ENCODE results near the gene FZD7. TPM values are rescaled to one million over a fixed set of nuclear protein-coding genes. Genes with fewer than 3 reads are reported as not detected.

The FZD7 gene
- total RNA-seq, 1 donor from 2014 or later, result 32.5 TPM

DNA sequence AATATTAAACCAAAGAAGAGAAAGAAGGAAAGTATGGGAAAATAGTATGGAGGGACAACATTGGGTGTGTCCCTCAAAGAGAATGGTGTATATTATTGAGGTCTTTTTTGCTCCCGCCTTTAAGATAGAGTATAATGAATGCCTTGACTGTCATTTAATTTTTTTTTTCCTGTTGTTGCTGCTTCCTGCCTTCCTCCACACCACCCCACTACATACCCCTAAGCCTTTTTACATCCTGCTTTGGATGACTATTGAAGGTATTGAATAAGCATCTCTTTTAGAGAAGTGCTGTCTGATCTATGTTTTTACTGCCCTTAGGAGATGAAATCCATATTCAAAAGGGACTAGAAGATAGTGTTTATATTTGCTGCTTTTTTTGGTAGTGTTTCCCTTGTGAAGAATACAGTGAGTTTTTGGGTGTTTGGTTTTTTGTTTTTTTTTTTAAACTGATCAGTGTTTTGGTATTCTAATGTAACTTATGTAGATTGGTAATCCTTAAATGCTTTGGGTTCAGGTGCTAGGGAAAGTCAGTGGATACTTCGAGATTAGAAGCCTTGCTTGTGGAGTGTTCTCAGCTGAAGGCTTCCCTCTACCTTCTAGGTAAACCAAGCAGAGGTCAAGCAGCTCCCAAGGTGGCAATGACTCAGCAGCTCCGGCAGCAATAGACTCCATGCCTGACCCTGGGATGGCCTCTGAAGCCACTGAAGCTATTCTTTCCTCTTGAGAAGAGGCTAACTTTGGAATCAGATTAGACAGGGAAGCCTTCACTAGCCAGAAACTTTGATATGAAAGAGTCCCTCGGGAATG, 5.0 kb downstream of the FZD7 start:
- Histone ChIP-seq H3K36me3 (no peaks in the 10 kb centered on the region), H3K9me3 (no peaks in the 10 kb centered on the region), H3K27ac (no peak overlapping the region), H3K4me1 (peaks cover 0 to 9% of the 10 kb centered on the region in 2 donors), H3K27me3 (no peaks in the 10 kb centered on the region), H3K4me3 (peak overlapping the region in 1 of 2 donors; percentile 19)
- TF ChIP-seq CTCF (IDR thresholded peaks at IDR 0.05), result no peak
- intact Hi-C loops (cut with DNase I), result loop anchor here (10.0 kb wide), 1 partner anchor 336 kb away; the partner anchor contains the start of gene BMPR2
- no peak for DNase-seq (ENCODE audit: low spot score in 2 of 2)

DNA sequence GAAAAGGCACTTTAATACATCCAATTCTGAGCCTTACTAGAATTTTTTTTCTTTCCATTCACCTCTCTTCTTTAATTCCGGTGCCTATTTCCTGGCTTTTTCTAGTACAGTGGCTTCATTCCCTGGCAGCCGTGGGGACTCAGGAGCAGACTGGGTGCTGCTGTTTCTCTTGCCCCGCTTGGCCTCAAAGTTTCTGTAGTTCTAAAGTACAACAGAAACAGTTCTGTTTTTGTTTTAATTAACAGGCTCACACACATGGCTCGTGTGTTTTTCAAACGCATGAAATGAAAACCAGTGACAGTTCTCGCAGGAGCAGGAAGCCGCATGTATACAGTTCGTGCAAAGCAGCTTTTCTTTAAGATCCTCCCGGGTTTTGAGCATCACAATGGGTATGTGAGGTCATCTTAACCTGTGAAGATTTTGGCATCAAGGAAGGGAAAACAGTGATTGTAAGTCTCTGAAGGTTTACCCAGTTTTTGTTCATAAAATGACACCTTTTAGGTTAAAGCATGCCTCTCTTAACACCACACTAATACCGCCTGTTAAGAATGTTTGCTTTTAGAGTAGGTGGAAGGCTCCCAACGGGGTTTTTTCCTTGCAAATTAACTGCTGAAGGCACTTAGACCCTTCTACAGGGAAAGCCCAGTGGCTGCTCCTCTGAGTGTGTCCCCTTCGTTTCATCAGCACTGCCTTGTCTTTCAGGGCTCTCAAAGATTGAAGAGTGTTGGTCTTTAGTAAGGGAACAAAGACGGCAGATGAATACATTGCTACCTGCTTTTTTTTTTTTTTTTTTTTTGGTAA, 5.8 kb downstream of the FZD7 start:
- no peak for TF ChIP-seq CTCF (IDR thresholded peaks at IDR 0.05)
- Histone ChIP-seq H3K27ac (no peak overlapping the region), H3K4me1 (peaks cover 0 to 9% of the 10 kb centered on the region in 2 donors), H3K9me3 (no peaks in the 10 kb centered on the region), H3K4me3 (peak overlapping the region in 1 of 2 donors; percentile 19), H3K27me3 (no peaks in the 10 kb centered on the region), H3K36me3 (no peaks in the 10 kb centered on the region)
- DNase-seq (ENCODE audit: low spot score in 2 of 2), result no peak
- intact Hi-C loops (cut with DNase I), result loop anchor here (10.0 kb wide), 1 partner anchor 335 kb away; the partner anchor contains the start of gene BMPR2

DNA sequence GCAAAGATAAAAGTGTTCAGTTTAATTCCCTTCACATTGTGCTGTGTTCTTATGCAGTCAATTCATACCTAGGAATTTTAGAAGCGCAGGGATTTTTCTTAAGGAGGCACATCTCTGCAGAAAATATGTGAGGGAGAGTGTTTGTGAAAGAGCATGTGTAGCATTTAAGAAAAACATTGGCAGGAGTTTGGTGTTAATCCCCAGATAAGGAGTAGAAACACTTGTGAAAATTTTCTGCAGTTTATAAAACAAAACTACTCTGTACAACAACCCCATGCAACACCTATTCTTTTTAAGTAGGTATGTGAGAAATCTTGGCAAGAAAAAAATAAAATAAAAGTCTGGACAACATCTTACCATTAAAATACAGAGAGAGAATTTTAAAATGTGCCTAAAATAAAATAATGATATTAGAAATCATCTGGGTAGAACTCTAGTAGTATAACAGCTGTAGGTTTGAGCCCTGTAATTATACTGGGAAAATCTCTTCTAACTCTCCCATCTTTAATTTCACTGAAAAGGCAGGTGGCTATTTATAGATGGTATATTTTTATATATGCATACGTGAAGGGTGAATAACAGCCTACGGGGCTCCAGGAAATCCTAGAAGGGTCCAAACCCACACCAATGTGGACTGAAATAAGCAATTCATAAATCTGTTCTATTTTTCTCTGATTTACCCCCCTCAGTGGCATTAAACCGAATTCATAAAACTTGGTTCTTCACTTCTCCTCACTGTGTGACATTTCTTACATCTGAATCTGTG, 6.6 kb downstream of the FZD7 start:
- H3K27ac ChIP-seq, result no peak overlapping the region
- H3K4me1 ChIP-seq, result peaks cover 0 to 9% of the 10 kb centered on the region in 2 donors
- no peak overlapping the region for H3K4me3 ChIP-seq
- H3K27me3 ChIP-seq, result no peaks in the 10 kb centered on the region
- no peaks in the 10 kb centered on the region for H3K9me3 ChIP-seq
- intact Hi-C loops (cut with DNase I), result no loop called here
- TF ChIP-seq CTCF (IDR thresholded peaks at IDR 0.05), result no peak
- DNase-seq (ENCODE audit: low spot score in 2 of 2), result no peak
- H3K36me3 ChIP-seq, result no peaks in the 10 kb centered on the region

DNA sequence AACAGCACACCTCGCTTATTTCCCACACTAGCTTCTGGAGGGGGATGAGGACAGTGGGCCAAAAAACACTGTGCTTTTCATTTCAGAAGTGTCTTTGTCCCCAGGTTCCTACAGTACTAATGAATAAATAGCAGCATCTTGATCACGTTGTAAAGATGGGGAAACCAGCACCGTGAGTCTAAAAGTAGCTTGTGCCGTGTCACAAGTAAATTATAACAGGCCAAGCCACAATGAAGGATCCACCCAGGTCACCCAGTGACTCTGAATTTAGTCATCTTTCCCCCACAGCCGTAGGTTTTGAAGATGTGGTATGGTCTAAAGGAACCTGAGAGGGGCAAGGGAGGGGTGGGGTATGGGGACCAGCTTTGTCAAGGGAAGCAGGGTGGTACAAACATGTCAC, 8.8 kb downstream of the FZD7 start:
- Histone ChIP-seq H3K4me1 (no peaks in the 10 kb centered on the region), H3K27me3 (no peaks in the 10 kb centered on the region), H3K4me3 (no peak overlapping the region), H3K36me3 (no peaks in the 10 kb centered on the region), H3K27ac (no peak overlapping the region), H3K9me3 (no peaks in the 10 kb centered on the region)
- TF ChIP-seq CTCF (IDR thresholded peaks at IDR 0.05), result no peak
- intact Hi-C loops (cut with DNase I), result no loop called here
- no peak for DNase-seq (ENCODE audit: low spot score in 2 of 2)

- H3K36me3 ChIP-seq, result no peaks in the 10 kb centered on the region
- no peak overlapping the region for H3K27ac ChIP-seq
- no peak for TF ChIP-seq CTCF (IDR thresholded peaks at IDR 0.05)
- no peaks in the 10 kb centered on the region for H3K27me3 ChIP-seq
- H3K4me1 ChIP-seq, result no peaks in the 10 kb centered on the region
- intact Hi-C loops (cut with DNase I), result no loop called here
- no peaks in the 10 kb centered on the region for H3K9me3 ChIP-seq
- no peak for DNase-seq (ENCODE audit: low spot score in 2 of 2)
- H3K4me3 ChIP-seq, result no peak overlapping the region
Observed at GRCh38 chr2:202043475-202043874, 9.8 kb downstream of the FZD7 start.
